ENCODE results near the gene LAT.

- no peak for TF ChIP-seq REST (IDR thresholded peaks at IDR 0.05; ENCODE audit: borderline replicate concordance)
- TF ChIP-seq, protein P1, sequence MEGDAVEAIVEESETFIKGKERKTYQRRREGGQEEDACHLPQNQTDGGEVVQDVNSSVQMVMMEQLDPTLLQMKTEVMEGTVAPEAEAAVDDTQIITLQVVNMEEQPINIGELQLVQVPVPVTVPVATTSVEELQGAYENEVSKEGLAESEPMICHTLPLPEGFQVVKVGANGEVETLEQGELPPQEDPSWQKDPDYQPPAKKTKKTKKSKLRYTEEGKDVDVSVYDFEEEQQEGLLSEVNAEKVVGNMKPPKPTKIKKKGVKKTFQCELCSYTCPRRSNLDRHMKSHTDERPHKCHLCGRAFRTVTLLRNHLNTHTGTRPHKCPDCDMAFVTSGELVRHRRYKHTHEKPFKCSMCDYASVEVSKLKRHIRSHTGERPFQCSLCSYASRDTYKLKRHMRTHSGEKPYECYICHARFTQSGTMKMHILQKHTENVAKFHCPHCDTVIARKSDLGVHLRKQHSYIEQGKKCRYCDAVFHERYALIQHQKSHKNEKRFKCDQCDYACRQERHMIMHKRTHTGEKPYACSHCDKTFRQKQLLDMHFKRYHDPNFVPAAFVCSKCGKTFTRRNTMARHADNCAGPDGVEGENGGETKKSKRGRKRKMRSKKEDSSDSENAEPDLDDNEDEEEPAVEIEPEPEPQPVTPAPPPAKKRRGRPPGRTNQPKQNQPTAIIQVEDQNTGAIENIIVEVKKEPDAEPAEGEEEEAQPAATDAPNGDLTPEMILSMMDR (IDR thresholded peaks at IDR 0.05; ENCODE audit: poor library complexity, severe bottlenecking): no peak
Measured at GRCh38 chr16:28943281-28943680, 41.6 kb upstream of the LAT start.

All from neural cell (in vitro differentiated cells).